ENCODE measurements around the gene RNF214.
"Not testable (repeated sequence)": the region's sequence is repeated elsewhere in the genome, so short reads cannot be mapped to it uniquely, and the experiment has no call there.

RNF214 gene

GRCh38 chr11:117230286-117230961 is 2.0 kb upstream of the RNF214 start:
- DNase-seq = no peak

DNA sequence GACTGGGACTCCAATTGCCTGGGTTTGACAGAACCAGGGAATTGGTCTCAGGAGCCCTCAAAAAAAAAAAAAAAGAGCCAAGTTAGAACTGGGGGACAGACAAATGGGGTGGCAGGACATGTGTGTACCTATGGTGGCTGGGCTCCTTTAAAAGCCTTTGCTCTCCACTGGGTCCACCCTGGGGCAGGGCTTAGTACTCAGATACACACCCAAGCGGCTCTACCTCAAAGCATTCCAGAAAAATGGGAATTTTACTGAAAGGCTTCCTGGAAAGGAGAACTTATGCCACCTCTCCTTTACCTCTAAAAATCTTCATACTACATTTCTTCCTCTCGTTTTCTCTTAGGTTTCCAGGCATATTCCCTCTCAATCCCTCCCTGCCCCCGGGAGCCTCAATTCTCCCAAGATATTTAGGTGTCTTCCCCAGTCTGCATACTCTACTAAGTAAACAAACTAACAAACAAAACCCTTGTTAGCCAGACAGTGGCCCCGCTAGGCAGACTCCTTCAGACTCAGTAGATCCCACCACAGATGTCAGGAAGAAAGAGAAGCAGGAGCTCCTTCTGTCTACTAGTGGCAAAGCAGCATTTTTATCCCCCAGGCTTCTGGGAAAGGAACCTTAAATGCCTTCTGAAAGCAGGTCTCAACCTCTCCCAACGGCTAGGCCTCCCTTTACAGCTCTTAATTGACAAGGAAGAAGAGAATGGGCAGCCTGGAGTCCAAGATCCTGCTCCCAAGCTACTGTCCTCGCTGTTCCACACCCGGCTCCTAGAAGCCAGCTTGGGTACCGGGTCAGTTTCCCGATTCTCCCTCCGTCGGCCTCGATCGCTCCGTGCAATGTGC is 1.3 kb upstream of the RNF214 start:
- DNase-seq = no peak

DNA sequence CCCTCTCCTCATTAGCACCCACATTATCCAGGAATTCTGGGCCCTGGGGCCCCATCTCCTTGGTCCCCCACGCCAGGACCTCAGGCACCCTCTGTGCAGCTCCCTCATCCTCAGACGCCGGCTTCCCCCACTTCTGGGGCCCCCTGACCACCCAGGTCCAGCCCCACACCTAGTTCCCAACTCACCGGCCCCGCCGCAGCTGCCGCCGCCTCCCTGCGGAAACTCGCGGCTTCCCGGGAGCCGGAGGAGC is 704 bp upstream of the RNF214 start, which contains the start of gene PCSK7:
Gene PCSK7, minus strand, starts transcription at position 232 of the 250 bp plus-strand sequence. CDS start 2,229 bp downstream, outside the sequence.
- peak in 4 of 51 donors; percentile 50 to 79 (median 55) for DNase-seq

GRCh38 chr11:117232911-117233409 is 489 bp downstream of the RNF214 start:
- peak in 3 of 51 donors; percentile 22 to 26 (median 23) for DNase-seq

DNA sequence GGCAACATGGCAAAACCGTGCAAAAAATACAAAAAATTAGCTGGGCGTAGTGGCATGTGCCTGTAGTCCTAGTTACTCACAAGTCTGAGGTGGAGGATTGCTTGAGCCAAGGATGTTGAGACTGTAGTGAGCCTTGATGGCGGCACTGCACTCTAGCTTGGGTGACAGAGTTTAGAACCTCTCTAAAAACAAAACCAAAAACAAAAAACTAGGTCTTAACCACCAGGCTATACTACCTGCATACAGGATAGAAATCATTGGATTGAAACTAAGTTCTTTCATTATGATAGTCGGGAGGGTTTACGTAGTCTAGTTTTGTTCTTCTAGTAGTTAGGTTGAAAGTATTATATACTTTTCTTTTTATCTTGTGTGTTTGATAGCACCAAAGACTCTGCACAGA is 5.8 kb downstream of the RNF214 start:
- no peak for DNase-seq

DNA sequence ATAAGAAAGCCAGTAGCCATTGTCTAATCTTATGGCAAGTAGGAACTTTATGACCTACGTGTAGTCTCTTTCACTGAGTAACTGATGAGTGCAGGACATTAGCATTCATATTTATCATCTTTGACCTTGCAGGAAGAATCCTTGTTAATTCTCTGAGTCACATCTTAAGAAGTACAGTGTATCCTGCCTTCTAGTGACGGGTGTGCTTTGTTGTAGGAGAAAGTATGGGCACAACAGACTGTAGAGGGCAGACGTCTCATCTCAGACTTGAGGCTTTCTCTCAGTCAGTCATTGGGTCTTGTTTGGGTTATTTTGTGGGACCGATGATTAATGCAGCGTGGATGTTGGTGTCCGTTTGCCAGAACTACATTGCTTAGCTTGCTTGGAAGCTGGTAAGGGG is 6.8 kb downstream of the RNF214 start:
- DNase-seq = peak in 1 of 51 donors; percentile 14

GRCh38 chr11:117248341-117248740 is 15.9 kb downstream of the RNF214 start:
- DNase-seq = no peak

GRCh38 chr11:117249571-117249970 is 17.1 kb downstream of the RNF214 start:
- no peak for DNase-seq

GRCh38 chr11:117251506-117251905 is 19.0 kb downstream of the RNF214 start:
- DNase-seq = no peak

DNA sequence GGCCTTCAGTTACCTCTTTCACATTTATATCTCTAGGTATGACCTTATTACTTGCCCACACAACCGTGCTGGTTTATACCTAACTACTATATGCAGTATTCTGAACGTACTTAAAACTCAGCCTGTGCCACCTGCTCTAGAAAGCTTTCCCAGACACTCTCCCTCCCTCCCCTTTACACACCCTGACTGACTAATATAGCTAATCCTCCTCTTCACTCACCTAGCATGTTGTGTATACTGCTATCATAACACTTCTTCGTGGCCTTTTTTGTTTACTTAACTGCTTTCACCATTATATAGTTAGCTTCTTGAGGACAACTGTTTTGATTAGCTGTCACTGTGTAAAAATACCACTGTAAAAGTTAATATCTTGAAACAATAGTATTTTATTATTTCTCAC is 23.5 kb downstream of the RNF214 start:
- DNase-seq = no peak

DNA sequence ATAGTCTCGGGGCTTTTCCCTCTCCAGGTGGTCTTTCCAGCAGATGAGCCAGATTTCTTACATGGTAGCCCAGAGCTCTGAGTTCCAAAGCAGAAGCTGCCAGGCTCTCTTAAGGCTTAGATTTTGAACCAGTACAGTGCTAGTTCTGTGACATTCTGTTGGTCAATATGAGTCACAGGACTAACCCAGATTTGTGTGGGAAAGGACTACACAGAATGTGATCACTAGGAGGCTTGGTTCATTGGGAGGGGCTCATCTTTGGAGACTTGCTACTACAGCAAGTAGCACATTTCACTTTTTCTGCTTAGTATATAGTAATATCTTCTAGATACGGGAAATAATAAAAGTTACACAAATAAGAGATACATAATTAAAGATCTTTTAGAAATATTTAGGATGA is 24.1 kb downstream of the RNF214 start:
- no peak for DNase-seq

DNA sequence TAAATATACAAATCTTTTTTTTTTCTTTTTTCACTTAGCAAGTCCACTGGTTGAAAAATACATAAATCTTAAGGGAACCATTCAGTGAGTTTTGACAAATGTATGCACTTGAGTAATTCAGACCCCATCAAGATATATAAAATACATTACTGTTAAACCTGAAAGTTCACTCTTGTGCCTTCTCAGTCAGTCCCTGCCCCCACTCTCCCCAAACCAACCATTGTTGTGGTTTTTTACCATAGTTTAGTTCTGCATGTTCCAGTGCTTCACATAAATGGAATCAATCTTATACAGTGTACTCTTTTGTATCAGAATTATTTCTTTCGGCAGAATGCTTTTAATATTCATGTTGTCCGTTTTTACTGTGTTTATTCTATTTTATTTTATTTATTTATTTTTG is 26.1 kb downstream of the RNF214 start:
- no peak for DNase-seq

DNA sequence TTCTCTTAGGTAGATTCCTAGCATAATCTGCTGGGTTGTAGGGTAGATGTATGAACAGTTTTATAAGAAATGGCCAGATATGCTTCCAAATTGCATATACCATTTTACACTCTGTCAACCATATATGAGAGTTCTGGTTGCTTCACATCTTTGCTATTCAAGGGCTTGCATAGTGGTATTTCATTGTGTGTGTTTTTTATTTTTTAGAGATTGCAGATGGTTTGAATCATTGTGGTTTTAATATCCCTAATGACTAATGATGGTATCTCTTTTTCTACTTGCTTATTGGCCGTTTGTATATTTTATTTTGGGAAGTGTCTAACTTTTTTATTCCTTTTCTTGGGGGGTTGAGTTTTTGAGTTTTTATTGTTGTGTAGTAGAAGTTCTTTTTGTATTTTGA is 26.9 kb downstream of the RNF214 start:
- no peak for DNase-seq

GRCh38 chr11:117264624-117265323 is 32.3 kb downstream of the RNF214 start:
- DNase-seq = not testable (repeated sequence)

GRCh38 chr11:117265745-117266144 is 33.3 kb downstream of the RNF214 start:
- DNase-seq = no peak

GRCh38 chr11:117269856-117270255 is 37.4 kb downstream of the RNF214 start:
- no peak for DNase-seq

DNA sequence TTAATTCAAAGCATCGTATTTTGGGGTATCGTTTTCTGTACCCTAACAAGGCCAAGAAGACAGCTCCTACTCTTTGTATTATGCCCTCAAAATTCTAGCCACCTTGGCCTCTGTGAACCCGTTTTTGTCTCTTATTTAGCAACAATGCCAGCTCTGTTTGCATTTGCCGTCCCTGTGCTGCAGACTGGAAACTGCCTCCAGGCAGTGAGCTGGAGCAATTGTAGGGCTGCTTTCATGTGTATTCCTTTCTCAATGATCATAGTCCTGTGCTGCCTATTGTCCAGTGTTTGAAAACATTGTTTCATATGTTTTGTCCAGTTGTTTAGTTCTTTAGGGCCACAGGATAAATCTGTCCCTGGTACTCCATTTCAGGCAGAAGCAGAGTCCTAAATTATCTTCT is 38.7 kb downstream of the RNF214 start:
- DNase-seq = no peak

GRCh38 chr11:117272175-117272574 is 39.7 kb downstream of the RNF214 start:
- not testable (repeated sequence) for DNase-seq

- DNase-seq = no peak
These were observed 41.2 kb downstream of the RNF214 start for GRCh38 chr11:117273550-117274289.

DNA sequence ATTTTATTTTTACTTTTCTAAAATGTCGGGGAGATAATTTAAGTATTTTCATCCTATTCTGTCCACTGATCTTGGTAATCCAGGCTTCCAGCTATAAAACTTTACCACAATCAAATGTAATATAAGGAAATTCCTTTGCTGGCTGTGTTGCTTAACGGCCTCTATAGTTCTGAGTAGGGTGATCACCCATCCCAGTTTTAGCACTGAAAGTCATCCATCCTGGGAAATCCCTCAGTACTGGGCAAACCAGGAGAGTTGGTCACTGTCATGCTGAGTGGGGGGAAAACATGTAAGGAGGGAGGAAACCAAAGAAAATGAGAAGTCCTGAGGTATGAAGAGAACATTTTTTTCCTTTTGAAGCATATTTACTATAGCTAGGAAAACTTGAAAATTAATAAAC is 45.9 kb downstream of the RNF214 start:
- DNase-seq = no peak

- no peak for DNase-seq
These were observed 47.4 kb downstream of the RNF214 start for GRCh38 chr11:117279711-117280376.
